Stimulated activated CD4-positive, alpha-beta T cell treated with anti-CD3 and anti-CD28 coated beads, Interleukin-1b, Interleukin-23, amount 100 ng/mL, for 24 hours (primary cell): ENCODE measurements around the gene PXDN.

ENCODE experiments used
- DNase-seq, 4 experiments: peaks; one replicate each; pipeline ENCODE4 v3.0.0-alpha.2; 2020; ENCODE audit warnings: low read depth in 4 of 4, low spot score in 1 of 4

The PXDN gene

DNA sequence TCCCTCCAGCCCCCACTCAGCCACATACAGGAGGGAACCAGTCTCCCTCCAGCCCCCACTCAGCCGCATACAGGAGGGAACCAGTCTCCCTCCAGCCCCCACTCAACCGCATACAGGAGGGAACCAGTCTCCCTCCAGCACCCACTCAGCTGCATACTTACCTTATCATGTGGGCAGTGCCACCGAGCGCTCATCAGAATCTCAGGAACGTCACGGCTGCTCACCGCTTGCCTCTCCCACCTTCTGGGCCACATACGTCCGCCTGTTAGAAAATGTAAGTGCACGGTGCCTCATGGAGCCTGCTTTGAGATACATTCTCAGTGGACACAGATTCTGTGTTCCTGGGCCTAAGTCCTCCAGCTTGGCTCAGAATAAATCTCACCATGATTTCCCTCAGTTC lies 124.8 kb downstream of the PXDN start:
- DNase-seq = no peak

DNA sequence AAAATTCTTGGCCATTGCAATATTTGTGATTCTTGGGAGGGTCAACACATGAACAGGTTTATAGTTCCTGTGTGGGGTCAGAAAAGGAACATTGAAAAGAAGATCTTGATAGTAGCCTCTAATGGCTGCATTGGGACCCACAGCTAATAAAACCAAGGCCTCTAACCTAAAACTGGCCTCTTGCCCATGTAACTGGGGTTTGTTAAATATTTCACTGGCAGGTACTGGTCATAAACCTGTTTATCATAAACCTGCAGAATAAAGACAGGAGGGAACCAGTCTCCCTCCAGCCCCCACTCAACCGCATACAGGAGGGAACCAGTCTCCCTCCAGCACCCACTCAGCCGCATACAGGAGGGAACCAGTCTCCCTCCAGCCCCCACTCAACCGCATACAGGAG lies 125.3 kb downstream of the PXDN start:
- DNase-seq = no peak

DNA sequence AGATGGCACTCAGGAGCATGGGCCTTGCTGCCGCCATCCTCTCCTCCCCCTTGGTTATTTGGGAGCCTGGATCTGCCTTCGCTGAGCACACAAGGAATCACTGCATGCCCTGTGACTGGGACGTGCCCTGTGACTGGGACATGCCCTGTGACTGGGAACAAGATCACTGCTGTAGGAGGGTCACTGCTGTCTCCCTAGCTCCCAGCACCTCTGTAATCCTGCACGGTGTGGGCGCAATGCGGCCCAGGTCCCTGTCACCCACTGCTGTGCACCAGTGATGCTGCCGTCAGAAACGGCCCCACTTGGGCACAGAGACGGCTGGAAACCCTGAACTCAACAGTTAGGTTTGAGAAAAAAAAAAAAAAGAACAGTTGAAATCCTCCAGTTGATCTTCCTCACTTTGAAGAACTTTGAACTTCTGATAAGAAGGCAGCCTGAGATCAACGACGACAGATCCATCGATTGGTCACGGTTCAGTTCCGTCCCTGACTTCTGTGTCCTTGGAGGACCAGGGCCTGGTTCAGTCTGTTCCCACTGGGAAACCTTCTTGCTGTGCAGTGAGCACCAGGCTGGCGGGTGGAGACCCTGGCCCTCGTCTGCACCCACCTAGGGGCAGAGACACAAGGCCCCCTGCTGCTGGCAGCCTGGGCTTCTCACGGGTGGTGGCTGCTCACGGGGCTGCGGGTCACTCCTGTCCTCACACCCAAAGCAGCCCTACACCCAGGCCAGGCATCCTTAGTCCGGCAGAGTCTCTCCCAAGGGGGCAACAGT lies 125.9 kb downstream of the PXDN start:
- DNase-seq = no peak

DNA sequence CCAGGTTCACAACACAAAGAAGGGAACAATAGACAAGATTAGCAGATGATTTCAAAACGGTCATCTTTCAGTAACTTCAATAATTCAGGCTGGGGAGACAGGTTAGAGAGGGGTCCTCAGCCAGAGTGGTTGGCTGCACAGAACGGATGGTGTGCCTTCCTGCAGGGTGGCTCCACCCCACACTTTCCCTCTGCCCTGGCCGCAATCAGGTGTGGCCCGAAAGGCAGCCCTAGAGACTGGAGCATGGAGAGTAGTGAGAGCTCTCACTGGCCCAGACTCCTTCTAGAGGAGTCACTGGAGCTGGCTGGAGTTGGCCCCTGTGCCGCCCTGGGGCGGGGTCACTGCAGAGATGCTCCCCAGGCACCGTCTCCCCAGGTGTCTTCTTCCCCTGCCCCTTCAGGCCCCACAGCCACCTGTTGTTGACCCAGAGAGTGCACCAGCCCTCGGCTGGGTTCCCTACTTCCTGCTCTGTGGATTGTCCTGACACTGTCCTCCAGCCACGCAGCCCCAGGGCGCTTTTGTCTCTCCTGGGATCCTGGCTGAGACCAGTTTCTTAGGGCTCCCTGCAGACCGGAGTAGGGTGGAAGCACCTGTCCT lies 126.8 kb downstream of the PXDN start:
- no peak for DNase-seq

DNA sequence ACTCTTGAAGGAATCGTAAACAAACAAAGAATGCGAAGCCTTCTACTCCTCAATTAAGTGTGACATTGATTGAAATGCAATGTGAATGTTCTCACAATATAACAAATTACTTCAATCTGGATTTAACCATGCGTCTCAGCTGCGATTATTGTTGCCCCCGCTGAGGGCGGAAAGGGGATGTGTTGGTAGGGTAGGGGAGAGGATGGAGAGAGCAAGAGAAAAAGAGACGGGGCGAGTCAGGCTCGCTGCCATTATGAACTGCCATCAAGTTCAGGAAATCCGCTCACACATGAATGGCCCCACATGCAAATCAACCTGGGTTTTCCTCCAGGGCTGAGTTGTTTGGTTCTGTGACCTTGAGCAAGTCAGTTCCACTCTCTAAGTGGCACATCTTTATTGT lies 129.8 kb downstream of the PXDN start:
- no peak for DNase-seq

DNA sequence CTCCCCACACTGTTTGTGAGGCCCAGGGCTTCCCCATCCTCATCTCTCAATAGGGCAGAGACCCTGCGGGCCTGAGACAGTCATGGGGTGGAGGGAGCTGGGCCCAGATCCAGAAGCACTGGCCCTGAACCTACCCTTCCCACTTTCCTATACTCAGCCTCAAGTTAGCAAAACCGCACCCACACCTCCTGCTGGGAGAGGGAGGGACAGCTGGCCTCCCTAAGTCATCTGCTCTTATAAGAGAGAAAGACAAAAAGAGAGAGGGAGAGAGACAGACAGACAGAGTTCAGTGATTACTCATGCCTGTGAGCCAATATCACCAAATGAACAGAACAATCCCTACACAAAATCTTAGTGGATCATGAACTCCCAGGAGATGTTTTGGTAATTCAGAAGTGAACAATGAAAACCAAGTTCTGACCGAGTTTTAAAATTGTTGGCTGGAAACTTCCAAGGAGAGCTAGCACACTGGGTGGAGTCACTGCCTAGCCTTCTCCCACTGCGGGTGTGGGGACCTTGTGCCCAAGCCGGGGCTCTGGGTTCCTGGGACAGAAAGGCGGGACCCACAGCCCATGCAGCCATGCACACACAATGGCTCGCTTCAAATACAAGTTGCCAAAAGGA lies 130.5 kb downstream of the PXDN start:
- DNase-seq = no peak

DNA sequence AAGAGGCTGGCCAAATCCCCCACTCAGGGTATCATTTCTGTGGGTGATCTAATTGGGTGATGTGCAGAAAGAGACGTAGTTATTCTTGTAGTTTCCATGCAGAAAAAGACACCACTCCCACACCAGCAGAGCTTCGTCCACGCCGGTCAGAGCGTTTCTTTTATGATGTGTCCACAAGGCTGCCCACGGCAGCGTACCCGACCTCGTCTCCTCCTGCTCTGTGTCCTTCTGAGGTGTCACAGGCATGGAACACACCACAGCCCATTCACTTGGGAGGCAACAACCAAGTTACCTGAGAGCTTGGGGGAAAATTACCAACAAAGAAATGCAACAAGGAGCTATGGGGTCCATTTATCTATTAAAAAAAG lies 131.3 kb downstream of the PXDN start:
- DNase-seq = no peak

DNA sequence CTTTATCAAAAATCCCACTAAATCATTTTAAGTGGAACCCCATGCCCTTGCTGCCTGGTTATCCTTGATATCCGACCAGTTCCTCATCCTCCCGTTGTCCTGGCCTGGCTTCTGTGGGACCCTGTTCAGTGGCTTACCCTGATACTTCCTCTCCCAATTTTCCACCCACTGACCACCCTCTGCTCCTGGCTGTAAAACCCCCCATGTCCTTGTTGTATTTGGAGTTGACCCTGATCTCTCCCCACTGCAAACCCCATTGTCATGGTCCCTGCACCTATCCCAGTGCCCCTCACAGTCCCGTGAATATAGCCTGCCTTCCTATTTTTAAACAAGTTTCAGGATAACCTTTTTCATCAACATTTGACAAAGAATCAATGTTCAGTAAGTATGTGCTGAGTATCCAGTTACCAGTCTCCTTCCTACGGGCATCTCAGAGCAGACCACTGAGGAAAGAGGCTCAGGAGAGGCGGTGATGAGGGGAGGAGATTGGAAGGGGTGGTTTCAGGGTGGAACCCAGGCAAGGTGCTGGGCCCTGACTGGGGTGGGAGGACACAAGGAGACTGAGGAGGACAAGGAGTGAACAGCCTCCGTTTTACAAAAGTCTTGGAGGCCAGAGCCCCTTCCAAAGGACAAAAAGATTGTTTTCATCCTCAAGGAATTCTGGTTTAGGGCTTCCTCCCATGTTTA lies 131.8 kb downstream of the PXDN start:
- no peak for DNase-seq

DNA sequence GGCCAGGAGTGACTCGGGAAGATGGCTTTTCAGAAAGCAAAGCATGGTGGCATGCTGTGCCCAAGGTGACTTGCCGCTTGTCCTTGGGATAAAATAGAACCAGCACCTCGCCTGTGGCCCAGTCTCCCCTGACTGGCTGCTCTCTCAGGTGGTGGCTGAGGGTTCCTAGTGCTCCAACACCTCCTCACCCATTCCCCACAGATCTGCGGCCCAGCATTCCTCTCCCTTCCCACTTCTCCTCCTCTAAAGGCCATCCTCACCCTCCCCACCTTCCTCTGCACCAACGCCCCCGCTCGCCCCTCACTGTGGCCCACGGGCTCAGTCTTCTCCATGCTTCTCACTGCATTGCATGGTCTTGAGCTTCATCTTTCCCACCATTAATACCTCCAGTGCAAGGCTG lies 132.4 kb downstream of the PXDN start:
- no peak for DNase-seq

DNA sequence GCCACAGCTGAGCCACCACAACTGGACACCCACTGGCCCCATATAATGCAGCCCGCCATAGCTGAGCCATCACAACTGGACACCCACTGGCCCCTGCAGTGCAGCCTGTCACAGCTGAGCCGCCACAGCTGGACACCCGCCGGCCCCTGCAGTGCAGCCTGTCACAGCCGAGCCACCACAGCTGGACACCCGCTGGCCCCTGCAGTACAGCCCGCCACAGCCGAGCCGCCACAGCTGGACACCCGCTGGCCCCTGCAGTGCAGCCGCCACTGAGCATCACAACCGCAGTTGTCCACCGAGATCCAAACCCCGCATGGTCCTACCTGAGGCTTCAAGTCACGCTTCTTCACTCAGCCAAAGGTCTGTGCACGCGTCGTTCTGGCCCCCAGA lies 134.2 kb downstream of the PXDN start:
- DNase-seq = no peak

DNA sequence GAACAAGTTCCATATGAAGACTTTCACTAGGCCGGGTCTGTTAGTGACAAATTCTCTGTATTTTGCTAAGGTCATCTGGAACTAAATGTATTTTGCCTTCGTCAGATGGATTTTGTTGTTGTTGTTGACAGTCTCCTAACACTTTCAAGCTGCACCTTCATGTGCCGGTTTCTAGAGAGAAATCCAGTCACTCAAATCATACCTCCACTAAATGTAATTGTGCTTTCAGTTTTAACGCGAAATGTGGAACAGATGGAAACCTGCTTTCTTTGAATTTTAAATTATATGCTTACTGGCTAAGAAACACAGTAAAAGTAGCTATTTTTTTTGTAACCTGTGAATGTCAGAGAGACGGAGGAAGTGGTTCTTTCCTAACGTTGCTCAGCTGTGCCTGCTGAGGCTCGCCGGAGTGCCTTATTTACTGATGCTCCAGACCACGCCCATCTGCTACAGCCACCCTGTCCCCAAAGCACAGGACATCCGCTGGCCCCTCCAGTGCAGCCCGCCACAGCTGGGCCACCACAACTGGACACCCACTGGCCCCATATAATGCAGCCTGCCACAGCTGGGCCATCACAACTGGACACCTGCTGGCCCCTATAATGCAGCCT lies 134.7 kb downstream of the PXDN start:
- DNase-seq = no peak

DNA sequence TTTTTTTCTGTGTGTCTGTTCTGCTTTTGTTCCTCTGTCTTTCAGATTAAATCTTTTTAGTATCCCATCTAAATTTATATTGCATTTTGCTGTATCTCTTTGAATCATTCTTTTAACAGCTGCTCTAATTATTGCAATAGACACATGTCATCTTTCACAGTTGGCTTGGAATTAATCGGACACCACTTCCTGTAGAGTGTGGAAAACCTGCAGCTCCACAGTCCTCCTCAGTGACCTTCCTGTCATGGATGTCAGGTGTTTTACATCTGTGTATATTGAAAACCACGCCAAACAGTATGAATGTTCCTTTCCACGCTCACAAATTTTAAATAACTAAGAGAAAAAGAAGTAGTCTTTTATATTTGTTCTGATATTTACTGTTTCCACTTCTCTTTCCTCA lies 135.3 kb downstream of the PXDN start:
- DNase-seq = no peak

DNA sequence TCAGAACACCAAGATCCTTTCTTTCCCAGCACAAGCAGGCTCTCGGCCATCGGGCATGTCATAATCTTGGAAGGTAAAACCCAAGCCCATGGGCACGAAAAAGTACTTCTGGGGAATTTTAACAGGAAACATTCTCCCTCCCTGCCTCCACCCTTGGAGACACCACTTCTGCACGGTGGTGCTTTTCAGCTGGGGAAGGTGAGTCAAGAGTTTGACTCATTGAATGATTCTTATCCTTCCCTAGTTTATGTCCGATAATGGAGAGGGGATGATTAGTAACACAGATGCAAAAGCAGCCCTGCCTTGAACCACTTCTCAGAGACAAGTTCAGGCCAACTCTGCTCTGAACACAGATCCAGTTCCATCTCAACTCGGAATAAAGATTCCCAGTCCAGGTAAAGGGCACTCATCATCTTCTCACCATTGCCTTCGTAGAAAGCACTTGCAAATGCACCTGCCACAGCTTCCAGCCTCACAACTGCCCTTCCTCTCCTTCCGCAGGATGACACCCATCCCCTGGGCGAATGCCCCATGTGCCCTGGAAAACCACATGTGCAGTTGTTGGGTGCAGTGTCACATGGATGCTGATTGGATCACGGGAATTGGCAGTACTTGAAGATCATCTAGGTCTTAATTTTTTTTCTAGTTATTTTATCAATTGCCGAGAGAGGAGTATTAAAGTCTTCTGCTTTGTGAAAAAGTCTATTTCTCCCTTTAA lies 136.2 kb downstream of the PXDN start:
- DNase-seq = no peak

DNA sequence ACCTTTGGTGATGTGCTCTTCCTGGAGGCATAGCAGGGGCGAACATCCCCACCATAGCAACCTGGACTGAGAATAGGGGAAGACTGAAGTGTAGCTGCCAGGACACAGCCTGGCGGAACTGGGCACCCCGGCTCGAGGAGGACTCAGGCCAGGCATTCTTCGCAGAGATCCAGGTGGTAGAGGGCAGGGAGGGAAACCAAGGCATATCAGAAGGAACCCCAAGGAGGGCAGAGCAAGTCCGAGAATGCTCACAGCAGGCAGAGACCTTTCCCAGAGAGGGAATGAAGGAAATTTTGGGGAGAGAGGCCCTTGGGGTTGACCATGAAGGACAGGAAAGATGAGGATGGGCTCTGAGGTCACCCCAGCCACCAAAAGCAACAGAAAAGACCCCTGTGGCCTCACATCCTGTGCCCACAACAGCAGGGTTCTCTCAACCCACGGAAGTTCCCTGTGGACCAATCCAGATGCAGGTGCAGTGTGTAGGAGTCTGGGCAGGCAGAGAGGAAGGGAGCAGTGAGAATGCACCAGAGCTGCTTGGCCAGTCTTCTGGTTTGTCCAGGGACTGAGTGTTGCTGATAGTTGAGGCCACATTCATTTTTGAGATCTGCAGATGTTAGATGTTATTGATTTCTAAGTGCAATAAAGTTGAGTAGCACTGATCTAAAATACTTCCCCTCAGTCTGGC lies 136.9 kb downstream of the PXDN start:
- no peak for DNase-seq

DNA sequence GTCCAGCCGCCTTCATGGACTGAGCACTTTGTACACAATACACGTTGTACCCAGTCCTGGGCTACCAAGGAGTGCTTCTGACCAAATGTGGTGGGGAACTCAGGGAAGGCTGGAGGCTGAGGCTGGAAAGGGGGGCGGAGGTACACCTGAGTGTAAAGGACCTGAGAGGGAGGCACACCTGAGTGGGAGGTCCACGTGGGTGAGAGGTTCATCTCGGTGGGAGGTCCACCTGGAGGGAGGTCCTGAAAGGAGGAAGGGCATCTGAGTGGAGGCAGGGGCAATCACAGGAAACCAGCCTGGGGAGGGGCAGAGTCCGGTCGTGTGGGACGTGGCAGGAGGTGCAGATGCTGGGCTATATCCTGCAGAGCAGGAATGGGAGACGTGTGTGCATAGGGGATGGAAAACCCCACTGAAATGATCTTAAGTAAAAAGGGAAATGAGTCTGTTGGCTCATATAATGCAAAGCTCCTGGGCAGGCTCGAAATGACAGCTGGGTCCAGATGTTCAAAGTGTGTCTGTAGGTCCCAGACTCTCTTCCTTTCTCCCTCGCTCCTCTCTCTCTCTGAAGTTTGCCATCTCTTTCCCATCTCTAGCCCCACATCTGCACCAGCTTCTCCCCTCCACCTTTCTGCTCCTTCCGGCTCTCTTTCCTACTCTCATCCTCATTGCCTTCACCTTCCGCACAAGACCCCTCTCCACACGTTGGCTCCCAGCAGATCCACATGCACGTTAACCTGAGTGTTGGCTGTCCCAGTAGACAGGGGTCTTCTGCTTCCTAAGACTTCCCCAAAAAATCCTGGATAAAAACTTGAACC lies 137.7 kb downstream of the PXDN start:
- DNase-seq = no peak

DNA sequence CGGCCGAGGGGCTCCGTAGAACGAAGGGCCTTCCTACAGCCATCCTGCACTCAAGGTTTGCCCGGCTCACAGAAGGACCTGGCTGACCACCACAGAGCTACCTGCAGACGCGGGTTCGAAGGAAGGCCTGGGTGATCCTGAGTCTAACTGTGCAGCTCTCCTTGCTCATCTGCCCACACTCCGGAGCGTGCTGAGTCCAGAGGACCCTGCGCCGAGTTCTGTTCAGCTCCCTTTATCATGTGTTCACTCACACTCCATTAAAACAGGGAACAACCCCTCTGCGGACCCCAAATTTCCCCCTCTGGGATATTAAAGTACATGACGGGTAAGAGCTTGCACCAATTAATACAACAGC lies 138.3 kb downstream of the PXDN start:
- DNase-seq = no peak

DNA sequence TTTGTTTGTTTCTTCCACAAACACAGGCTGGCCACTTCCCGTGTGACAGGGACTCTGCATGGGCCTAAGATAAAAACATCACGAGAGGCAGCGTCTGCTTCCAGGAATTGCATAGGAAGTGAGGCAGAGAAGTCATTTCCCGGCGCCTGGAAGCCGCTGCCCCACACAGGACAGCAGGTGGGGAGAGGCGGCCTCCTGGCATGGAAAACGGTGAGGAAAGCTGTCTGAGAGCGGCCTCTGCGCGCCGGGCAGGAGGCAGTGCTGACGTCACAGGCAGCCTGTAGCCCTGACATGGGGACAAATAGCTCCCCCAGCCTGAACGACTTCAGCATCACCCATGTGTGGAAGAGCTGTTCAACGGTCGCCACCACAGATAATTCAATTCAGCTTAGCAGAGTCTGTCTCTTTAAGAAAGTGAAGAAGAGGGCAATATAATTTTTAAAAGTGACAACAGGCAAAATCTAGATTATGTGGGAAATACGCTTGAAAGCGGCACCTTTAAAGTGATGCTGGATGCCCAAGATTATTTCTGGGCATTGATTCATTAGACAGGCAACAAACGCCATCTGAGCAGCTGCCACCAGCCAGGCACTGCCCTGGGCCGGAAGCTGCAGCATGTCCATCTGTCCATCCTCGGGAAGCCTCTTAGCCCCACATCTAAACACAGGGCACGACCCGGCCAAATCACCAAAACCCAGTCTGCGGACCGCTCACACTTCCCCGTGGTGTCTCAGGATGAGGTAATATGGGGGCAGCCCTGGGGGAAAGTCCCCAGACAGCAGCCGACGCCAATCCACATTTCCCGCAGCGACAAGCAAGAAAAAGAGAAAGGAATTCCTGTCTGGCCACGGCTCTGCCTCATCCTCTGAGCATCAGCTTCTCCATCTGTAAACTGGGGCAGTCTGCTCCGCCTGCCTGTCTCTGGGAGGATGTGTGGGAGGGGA lies 138.9 kb downstream of the PXDN start:
- DNase-seq = no peak

DNA sequence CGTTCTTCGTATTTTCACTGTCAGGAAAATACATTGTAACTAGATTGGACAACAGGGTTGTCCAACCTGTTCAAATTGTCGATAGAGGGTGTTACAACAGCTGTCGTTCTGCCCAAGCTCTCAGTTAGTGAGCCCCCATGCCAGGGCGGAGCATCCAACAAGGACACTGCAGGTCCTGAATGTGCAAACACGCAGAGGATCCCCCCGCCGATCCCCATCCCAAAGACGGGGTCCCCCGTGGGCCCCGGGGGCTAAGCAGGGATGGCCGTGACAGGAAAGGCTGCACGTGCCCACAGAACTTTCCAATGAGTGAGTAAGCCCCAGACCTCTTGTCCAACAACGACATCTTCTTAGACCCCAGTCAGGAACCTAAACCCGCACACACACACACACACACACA lies 140.8 kb downstream of the PXDN start:
- no peak for DNase-seq

DNA sequence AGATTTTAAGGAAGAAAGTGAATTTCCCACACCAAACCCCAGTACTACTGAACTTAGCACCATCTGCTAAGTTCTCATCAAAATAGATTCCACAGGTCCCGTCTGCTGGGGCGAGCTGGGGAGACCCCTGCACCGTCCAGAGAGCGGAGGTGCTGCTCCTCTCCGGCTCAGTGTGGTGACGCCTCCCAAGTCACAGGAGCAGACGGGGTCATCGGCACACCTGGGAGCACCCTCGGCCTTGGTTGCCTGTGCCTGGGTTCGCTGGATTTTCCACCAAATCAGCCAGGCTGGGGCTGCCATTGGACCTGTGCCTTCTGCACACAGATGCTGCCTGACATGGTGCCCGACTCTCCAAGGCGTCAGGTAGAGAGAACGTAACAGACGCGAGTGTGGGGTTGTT lies 141.3 kb downstream of the PXDN start:
- DNase-seq = no peak
